ENCODE data around the gene KMT2B.
"Not testable (repeated sequence)": the region's sequence is repeated elsewhere in the genome, so short reads cannot be mapped to it uniquely, and the experiment has no call there.

The KMT2B gene

GRCh38 chr19:35717665-35718344 is at the start of gene KMT2B:
KMT2B (plus strand) TSS chr19:35718003; CDS start chr19:35718019, 16 bp downstream.
- DNase-seq (ENCODE audit: low read depth in 3 of 3), result no peak

- DNase-seq (ENCODE audit: low read depth in 3 of 3), result no peak
Observed at GRCh38 chr19:35669566-35669965, 48.2 kb upstream of the KMT2B start.

- DNase-seq (ENCODE audit: low read depth in 3 of 3), result no peak
Observed at GRCh38 chr19:35669974-35670373, 47.8 kb upstream of the KMT2B start.

GRCh38 chr19:35670686-35671085 is 47.1 kb upstream of the KMT2B start:
- no peak for DNase-seq (ENCODE audit: low read depth in 3 of 3)

GRCh38 chr19:35671818-35672217 is 46.0 kb upstream of the KMT2B start:
- DNase-seq (ENCODE audit: low read depth in 3 of 3), result no peak

- DNase-seq (ENCODE audit: low read depth in 3 of 3), result peak; percentile 11 to 58 (median 19)
Observed at GRCh38 chr19:35673121-35673804, 44.5 kb upstream of the KMT2B start.

GRCh38 chr19:35675589-35676140 is 42.1 kb upstream of the KMT2B start:
- no peak for DNase-seq (ENCODE audit: low read depth in 3 of 3)

- DNase-seq (ENCODE audit: low read depth in 3 of 3), result no peak
Observed at GRCh38 chr19:35689836-35690235, 28.0 kb upstream of the KMT2B start.

GRCh38 chr19:35691106-35691505 is 26.7 kb upstream of the KMT2B start:
- not testable (repeated sequence) for DNase-seq (ENCODE audit: low read depth in 3 of 3)

- DNase-seq (ENCODE audit: low read depth in 3 of 3), result no peak
Observed at GRCh38 chr19:35692010-35692409, 25.8 kb upstream of the KMT2B start.

GRCh38 chr19:35693422-35693821 is 24.4 kb upstream of the KMT2B start:
- no peak for DNase-seq (ENCODE audit: low read depth in 3 of 3)

- DNase-seq (ENCODE audit: low read depth in 3 of 3), result peak; percentile 82 to 91 (median 90)
Observed at GRCh38 chr19:35693835-35694599, 23.8 kb upstream of the KMT2B start.

GRCh38 chr19:35695895-35696422 is 21.8 kb upstream of the KMT2B start:
- DNase-seq (ENCODE audit: low read depth in 3 of 3), result no peak

- no peak for DNase-seq (ENCODE audit: low read depth in 3 of 3)
Observed at GRCh38 chr19:35696835-35697234, 21.0 kb upstream of the KMT2B start.

- DNase-seq (ENCODE audit: low read depth in 3 of 3), result peak; percentile 83 to 94 (median 91)
Observed at GRCh38 chr19:35702223-35703012, 15.4 kb upstream of the KMT2B start.

GRCh38 chr19:35703343-35703742 is 14.5 kb upstream of the KMT2B start:
- no peak for DNase-seq (ENCODE audit: low read depth in 3 of 3)

GRCh38 chr19:35704218-35704617 is 13.6 kb upstream of the KMT2B start, which contains the start of gene ZBTB32:
ZBTB32 (plus strand) TSS chr19:35704558; CDS start chr19:35714627, 10,069 bp downstream.
- DNase-seq (ENCODE audit: low read depth in 3 of 3), result peak in 1 of 3 experiments; percentile 27

GRCh38 chr19:35708391-35708790 is 9.4 kb upstream of the KMT2B start:
- DNase-seq (ENCODE audit: low read depth in 3 of 3), result no peak

- DNase-seq (ENCODE audit: low read depth in 3 of 3), result peak in 2 of 3 experiments; percentile 42 to 74
Observed at GRCh38 chr19:35710784-35711723, 6.7 kb upstream of the KMT2B start.
